GM12801 (cell line): ENCODE results near the gene MAP3K7.

ENCODE experiments used
- CTCF ChIP-seq: IDR thresholded peaks from one replicate; pipeline ENCODE4 v1.5.1; 2011; ENCODE audit warnings: control low read depth; ENCODE audit not compliant: insufficient read length; ENCODE audit errors: extremely low read depth

The MAP3K7 gene

GRCh38 chr6:90488816-90489215, 98.1 kb downstream of the MAP3K7 start:
- TF ChIP-seq CTCF = no peak

- TF ChIP-seq CTCF = no peak
Measured at GRCh38 chr6:90485635-90486277, 101.1 kb downstream of the MAP3K7 start.

DNA sequence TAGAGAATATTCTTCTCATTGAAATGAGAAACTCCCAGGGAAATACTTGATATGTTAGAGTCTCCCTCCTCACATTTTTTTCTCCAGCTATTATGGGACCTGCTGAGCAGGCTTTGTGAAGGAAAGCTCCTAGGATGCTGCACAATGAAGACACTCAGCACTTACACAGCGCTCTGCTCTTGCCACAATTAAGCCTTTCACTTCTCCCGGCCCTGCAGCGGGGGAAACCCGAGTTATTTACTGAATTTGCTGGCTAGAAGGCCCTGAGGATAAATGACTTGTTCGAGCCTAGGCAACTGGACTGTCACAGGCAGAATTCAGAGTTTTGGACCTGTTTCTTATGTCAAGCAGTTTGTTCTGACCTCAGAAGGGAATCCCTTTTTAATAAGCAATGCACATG, 102.0 kb downstream of the MAP3K7 start:
- TF ChIP-seq CTCF = no peak

GRCh38 chr6:90484385-90484784, 102.5 kb downstream of the MAP3K7 start:
- TF ChIP-seq CTCF = no peak

DNA sequence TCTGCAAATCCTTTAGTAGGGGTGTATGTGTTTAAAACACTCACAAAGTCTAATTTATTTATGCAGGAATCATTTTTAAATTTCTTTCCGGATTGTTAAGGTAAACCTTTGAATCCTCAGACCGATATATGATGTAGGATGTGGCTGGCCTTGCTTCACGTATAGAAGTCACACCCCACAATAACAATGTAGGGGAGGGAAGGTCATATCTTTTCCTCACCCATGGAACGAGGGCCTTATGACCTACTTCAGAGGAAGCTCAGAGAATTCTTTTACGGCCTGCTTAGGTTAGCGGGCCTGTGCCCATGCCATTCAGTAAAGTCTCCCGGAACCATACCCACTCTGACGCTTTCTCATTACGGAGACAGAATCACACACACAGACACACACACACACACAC, 102.9 kb downstream of the MAP3K7 start:
- no peak for TF ChIP-seq CTCF

DNA sequence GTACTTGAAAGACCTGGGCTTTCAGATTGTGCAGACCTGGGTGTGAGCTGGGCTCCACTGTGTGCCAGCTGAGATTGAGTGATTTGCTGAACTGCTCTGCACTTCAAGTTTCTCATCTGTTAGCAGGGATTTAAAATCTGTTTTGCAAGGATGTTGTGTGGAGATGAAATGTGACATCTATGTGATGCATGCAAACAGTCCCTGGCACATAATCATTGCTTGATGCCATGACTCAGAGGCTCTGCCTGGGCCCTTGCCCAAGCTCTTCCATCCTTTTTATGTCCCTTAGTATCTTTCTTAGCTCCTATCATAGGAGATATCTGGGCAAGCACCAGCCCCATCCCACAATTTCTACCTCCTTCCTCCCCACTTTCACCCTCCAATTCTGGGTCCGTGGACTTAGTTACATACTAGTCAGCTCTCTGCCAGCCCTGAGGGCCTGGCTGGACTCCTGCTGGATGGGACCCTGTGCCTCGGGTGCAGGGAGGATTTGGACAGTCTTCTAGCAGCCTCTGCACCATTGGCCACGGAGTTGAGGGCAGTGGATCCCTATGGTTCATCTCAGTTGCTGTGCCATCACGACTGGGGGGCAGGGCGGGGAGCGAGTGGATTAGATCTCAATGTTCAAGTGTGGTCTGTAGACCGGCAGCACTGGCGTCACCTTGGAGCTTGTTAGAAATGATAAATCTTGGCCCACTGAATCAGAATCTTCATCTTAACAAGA, 103.6 kb downstream of the MAP3K7 start:
- TF ChIP-seq CTCF = no peak

GRCh38 chr6:90480666-90481065, 106.2 kb downstream of the MAP3K7 start:
- TF ChIP-seq CTCF = no peak
